ENCODE measurements around the gene FMNL2. TPM values are rescaled to one million over a fixed set of nuclear protein-coding genes. Genes with fewer than 3 reads are reported as not detected.

The FMNL2 gene
- total and polyA plus RNA-seq, 4 donors: 1.5 to 9.3 (median 5.1) TPM

DNA sequence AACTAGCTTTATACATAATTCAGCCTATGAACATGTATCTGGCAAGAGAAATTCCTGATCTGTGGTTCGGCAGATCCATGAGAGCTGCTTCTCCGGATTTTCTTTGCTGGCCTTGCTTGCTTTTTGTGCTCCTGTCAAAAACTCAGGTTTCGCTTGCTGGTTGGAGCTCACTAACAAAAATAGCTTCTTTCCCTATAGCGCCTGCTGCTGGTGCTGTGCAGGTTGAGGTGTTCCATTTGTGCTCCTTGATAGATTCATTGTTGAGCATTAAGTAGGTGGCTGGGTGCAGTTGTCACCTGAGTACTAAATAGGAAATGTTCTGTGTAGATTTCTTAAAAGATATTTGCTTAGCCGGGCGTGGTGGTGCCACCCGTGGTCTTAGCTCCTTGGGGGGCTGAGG is 234.2 kb downstream of the FMNL2 start (continued):
- TF ChIP-seq, protein P1, sequence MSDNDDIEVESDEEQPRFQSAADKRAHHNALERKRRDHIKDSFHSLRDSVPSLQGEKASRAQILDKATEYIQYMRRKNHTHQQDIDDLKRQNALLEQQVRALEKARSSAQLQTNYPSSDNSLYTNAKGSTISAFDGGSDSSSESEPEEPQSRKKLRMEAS (IDR thresholded peaks at IDR 0.05): no peak
- TF ChIP-seq, protein P2, sequence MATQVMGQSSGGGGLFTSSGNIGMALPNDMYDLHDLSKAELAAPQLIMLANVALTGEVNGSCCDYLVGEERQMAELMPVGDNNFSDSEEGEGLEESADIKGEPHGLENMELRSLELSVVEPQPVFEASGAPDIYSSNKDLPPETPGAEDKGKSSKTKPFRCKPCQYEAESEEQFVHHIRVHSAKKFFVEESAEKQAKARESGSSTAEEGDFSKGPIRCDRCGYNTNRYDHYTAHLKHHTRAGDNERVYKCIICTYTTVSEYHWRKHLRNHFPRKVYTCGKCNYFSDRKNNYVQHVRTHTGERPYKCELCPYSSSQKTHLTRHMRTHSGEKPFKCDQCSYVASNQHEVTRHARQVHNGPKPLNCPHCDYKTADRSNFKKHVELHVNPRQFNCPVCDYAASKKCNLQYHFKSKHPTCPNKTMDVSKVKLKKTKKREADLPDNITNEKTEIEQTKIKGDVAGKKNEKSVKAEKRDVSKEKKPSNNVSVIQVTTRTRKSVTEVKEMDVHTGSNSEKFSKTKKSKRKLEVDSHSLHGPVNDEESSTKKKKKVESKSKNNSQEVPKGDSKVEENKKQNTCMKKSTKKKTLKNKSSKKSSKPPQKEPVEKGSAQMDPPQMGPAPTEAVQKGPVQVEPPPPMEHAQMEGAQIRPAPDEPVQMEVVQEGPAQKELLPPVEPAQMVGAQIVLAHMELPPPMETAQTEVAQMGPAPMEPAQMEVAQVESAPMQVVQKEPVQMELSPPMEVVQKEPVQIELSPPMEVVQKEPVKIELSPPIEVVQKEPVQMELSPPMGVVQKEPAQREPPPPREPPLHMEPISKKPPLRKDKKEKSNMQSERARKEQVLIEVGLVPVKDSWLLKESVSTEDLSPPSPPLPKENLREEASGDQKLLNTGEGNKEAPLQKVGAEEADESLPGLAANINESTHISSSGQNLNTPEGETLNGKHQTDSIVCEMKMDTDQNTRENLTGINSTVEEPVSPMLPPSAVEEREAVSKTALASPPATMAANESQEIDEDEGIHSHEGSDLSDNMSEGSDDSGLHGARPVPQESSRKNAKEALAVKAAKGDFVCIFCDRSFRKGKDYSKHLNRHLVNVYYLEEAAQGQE (IDR thresholded peaks at IDR 0.05): no peak
- TF ChIP-seq HNF4G (IDR thresholded peaks at IDR 0.05) (no peak), FOXA1 (IDR thresholded peaks at IDR 0.05) (no peak), SP1 (IDR thresholded peaks at IDR 0.05) (no peak)

DNA sequence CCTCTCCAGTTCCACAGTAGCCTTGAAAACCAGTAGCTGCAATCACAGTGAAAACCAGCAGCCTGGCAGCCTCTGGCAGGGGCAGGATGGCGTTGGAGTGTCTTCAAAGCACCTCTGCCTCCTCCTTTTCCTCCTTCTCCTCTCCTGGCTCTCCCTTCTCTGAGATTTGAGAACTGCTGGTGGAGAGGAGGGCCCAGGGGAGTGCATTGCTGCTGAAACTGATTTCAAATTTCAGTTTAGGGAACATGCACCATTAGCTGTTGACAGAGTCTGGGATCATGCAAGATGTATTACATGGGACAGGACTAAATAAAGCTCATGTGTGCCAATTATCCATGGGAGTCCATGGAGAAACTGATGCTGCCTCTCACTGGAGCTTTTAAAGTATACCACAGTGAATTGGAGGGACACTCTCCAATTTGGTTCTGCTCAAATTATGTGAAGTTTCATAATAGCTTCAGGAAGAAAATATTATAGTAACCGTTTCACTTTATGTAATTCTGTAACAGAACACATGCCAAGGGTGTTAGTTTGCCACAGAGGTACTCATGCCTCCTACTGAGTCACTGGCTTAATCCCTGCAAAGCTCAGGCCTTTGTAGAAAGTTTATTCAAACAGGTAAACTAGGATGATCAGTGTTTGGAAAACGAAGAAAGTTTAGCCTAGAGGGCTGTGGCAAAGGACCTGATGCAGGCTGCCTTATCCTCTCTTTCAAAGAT is 236.2 kb downstream of the FMNL2 start:
- Histone ChIP-seq H3K9ac (ENCODE audit: low read depth in 1 of 2, low read length in 2 of 2) (no peak overlapping the region), H3K9me3 (ENCODE audit: control insufficient read depth in 4 of 4, low read length in 3 of 4) (no peaks in the 10 kb centered on the region), H3K4me3 (ENCODE audit: low read depth in 1 of 3, low read length in 3 of 3) (no peak overlapping the region), H3K4me1 (ENCODE audit: control insufficient read depth in 4 of 4, insufficient read depth in 4 of 4, low read length in 3 of 4) (no peaks in the 10 kb centered on the region), H3K27me3 (ENCODE audit: control insufficient read depth in 4 of 4, insufficient read depth in 4 of 4, low read length in 3 of 4) (no peaks in the 10 kb centered on the region), H3K36me3 (ENCODE audit: control insufficient read depth in 4 of 4, insufficient read depth in 3 of 4, low read depth in 1 of 4, low read length in 3 of 4) (no peaks in the 10 kb centered on the region), H3K27ac (ENCODE audit: low read depth in 1 of 2, low read length in 2 of 2) (no peak overlapping the region)
- 56% methylated on average over 3 of the region's 3 CpGs for WGBS
- TF ChIP-seq NR2F2 (IDR thresholded peaks at IDR 0.05): no peak
- TF ChIP-seq, protein P3, sequence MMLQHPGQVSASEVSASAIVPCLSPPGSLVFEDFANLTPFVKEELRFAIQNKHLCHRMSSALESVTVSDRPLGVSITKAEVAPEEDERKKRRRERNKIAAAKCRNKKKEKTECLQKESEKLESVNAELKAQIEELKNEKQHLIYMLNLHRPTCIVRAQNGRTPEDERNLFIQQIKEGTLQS (IDR thresholded peaks at IDR 0.05): no peak
- TF ChIP-seq, protein P1 (IDR thresholded peaks at IDR 0.05): no peak
- DNase-seq (ENCODE audit: low spot score): no peak

DNA sequence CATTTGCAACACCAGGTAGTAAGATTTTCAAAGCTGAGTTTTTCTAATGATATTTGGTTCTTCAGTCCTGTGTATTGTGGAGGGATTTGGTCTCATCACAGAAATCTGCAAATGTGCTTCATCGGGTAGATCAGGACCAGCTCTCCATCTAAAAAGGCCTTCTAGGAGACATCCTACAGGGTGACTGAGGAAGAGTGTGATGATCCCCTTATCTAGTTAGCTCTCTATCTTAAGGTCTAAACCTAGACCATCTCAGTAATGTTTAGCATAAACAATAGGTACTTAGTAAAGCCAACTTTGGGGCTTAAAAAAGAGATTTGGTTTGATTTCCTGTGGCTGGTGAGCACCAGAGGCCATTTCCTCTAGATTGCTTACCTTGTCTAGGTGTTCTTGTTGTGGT is 237.1 kb downstream of the FMNL2 start:
- DNase-seq (ENCODE audit: low spot score): no peak
- Histone ChIP-seq H3K4me3 (ENCODE audit: low read depth in 1 of 3, low read length in 3 of 3) (no peak overlapping the region), H3K9me3 (ENCODE audit: control insufficient read depth in 4 of 4, low read length in 3 of 4) (no peaks in the 10 kb centered on the region), H3K4me1 (ENCODE audit: control insufficient read depth in 4 of 4, insufficient read depth in 4 of 4, low read length in 3 of 4) (no peaks in the 10 kb centered on the region), H3K36me3 (ENCODE audit: control insufficient read depth in 4 of 4, insufficient read depth in 3 of 4, low read depth in 1 of 4, low read length in 3 of 4) (no peaks in the 10 kb centered on the region), H3K27ac (ENCODE audit: low read depth in 1 of 2, low read length in 2 of 2) (no peak overlapping the region), H3K9ac (ENCODE audit: low read depth in 1 of 2, low read length in 2 of 2) (no peak overlapping the region), H3K27me3 (ENCODE audit: control insufficient read depth in 4 of 4, insufficient read depth in 4 of 4, low read length in 3 of 4) (no peaks in the 10 kb centered on the region)
- TF ChIP-seq YY1 (IDR thresholded peaks at IDR 0.05) (no peak), FOXA1 (IDR thresholded peaks at IDR 0.05) (no peak), EGR1 (IDR thresholded peaks at IDR 0.05; ENCODE audit: low read depth in 2 of 2) (no peak), FOXA2 (IDR thresholded peaks at IDR 0.05) (no peak), JUND (IDR thresholded peaks at IDR 0.05) (no peak), GABPA (IDR thresholded peaks at IDR 0.05 in 1 of 2, conservative IDR thresholded peaks at IDR 0.05 in 1 of 2) (no peak), NR2F2 (IDR thresholded peaks at IDR 0.05) (no peak), SP1 (IDR thresholded peaks at IDR 0.05) (no peak)
- TF ChIP-seq, protein P1 (IDR thresholded peaks at IDR 0.05): no peak
- TF ChIP-seq, protein P2 (IDR thresholded peaks at IDR 0.05): no peak
- TF ChIP-seq, protein P4, sequence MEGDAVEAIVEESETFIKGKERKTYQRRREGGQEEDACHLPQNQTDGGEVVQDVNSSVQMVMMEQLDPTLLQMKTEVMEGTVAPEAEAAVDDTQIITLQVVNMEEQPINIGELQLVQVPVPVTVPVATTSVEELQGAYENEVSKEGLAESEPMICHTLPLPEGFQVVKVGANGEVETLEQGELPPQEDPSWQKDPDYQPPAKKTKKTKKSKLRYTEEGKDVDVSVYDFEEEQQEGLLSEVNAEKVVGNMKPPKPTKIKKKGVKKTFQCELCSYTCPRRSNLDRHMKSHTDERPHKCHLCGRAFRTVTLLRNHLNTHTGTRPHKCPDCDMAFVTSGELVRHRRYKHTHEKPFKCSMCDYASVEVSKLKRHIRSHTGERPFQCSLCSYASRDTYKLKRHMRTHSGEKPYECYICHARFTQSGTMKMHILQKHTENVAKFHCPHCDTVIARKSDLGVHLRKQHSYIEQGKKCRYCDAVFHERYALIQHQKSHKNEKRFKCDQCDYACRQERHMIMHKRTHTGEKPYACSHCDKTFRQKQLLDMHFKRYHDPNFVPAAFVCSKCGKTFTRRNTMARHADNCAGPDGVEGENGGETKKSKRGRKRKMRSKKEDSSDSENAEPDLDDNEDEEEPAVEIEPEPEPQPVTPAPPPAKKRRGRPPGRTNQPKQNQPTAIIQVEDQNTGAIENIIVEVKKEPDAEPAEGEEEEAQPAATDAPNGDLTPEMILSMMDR (IDR thresholded peaks at IDR 0.05; ENCODE audit: low read depth, low read length, missing input control): no peak
- TF ChIP-seq, protein P3 (IDR thresholded peaks at IDR 0.05): no peak
- WGBS: 84% methylated on average over 1 of the region's 1 CpG
